ENCODE measurements around the gene SLC27A5.

GRCh38 chr19:58477130-58477529 lies 34.7 kb downstream of the SLC27A5 start:
- no peak for TF ChIP-seq EZH2 (IDR thresholded peaks at IDR 0.05; ENCODE audit: insufficient read depth, poor library complexity, severe bottlenecking)
- no peak for TF ChIP-seq EZH2phosphoT487 (IDR thresholded peaks at IDR 0.05; ENCODE audit: insufficient read depth, low read depth)

All from GM23248 (cell line).